H9 (cell line): ENCODE data around the gene TKTL1. TPM values are rescaled to one million over a fixed set of nuclear protein-coding genes. Genes with fewer than 3 reads are reported as not detected.

Experiments
- DNase-seq: peaks from one replicate; pipeline ENCODE4 v3.0.0-alpha.2; 2017
- H2AFZ ChIP-seq: one replicate; pipeline ENCODE4 v1.6.1; 2013; ENCODE audit warnings: mild to moderate bottlenecking, low read length, control low read depth, moderate library complexity
- H2AK5ac ChIP-seq: 2 replicates; pipeline ENCODE4 v1.6.1; 2013; ENCODE audit warnings: low read length, control low read depth, mixed read lengths; ENCODE audit not compliant: insufficient read length
- H2BK120ac ChIP-seq: one replicate; pipeline ENCODE4 v1.6.1; 2013; ENCODE audit warnings: low read depth, mild to moderate bottlenecking, low read length, control low read depth, inconsistent platforms; ENCODE audit not compliant: poor library complexity, severe bottlenecking
- H2BK12ac ChIP-seq: 2 replicates; pipeline ENCODE4 v1.6.1; 2013; ENCODE audit warnings: low read length, control low read depth, mixed read lengths, low read depth; ENCODE audit not compliant: insufficient read length
- H2BK15ac ChIP-seq: 2 replicates; pipeline ENCODE4 v1.6.1; 2013; ENCODE audit warnings: low read depth, low read length, control low read depth
- H2BK20ac ChIP-seq: one replicate; pipeline ENCODE4 v1.6.1; 2013; ENCODE audit warnings: low read depth, mild to moderate bottlenecking, low read length, control low read depth, inconsistent platforms; ENCODE audit not compliant: poor library complexity, severe bottlenecking
- H2BK5ac ChIP-seq: 2 replicates; pipeline ENCODE4 v1.6.1; 2013; ENCODE audit warnings: low read length, control low read depth, mixed read lengths; ENCODE audit not compliant: insufficient read length
- H3K14ac ChIP-seq: 2 replicates; pipeline ENCODE4 v1.6.1; 2013; ENCODE audit warnings: low read length, control low read depth; ENCODE audit not compliant: insufficient read depth
- H3K18ac ChIP-seq: 2 replicates; pipeline ENCODE4 v1.6.1; 2013; ENCODE audit warnings: low read depth, mild to moderate bottlenecking, mixed read lengths, low read length, control low read depth; ENCODE audit not compliant: insufficient read length
- H3K23ac ChIP-seq: 2 replicates; pipeline ENCODE4 v1.6.1; 2013; ENCODE audit warnings: low read length, control low read depth, mixed read lengths, low read depth; ENCODE audit not compliant: insufficient read length
- H3K23me2 ChIP-seq: 2 replicates; pipeline ENCODE4 v1.6.1; 2013; ENCODE audit warnings: low read depth, mild to moderate bottlenecking, mixed read lengths, low read length, control low read depth; ENCODE audit not compliant: insufficient read length, poor library complexity, severe bottlenecking
- H3K27ac ChIP-seq: 2 replicates; pipeline ENCODE4 v1.5.1; 2013; ENCODE audit warnings: low read length, control low read depth, mixed read lengths, low read depth; ENCODE audit not compliant: insufficient read length
- H3K27me3 ChIP-seq: 2 replicates; pipeline ENCODE4 v1.6.1; 2013; ENCODE audit warnings: low read length, control low read depth, inconsistent platforms; ENCODE audit not compliant: insufficient read depth
- H3K4ac ChIP-seq: 2 replicates; pipeline ENCODE4 v1.6.1; 2013; ENCODE audit warnings: low read depth, mild to moderate bottlenecking, control low read depth, inconsistent platforms, low read length, moderate library complexity
- H3K4me1 ChIP-seq: 2 replicates; pipeline ENCODE4 v1.6.1; 2013; ENCODE audit warnings: low read length, control low read depth, inconsistent platforms; ENCODE audit not compliant: insufficient read depth
- H3K4me2 ChIP-seq: 2 replicates; pipeline ENCODE4 v1.6.1; 2013; ENCODE audit warnings: low read length, control low read depth, mixed read lengths; ENCODE audit not compliant: insufficient read length, insufficient read depth
- H3K56ac ChIP-seq: 2 replicates; pipeline ENCODE4 v1.6.1; 2013; ENCODE audit warnings: low read depth, mild to moderate bottlenecking, mixed read lengths, low read length, control low read depth; ENCODE audit not compliant: insufficient read length
- H3K79me1 ChIP-seq: 2 replicates; pipeline ENCODE4 v1.6.1; 2013; ENCODE audit warnings: low read depth, mild to moderate bottlenecking, moderate library complexity, low read length, control low read depth, inconsistent platforms; ENCODE audit not compliant: insufficient read depth, poor library complexity, severe bottlenecking
- H3K79me2 ChIP-seq: 2 replicates; pipeline ENCODE4 v1.6.1; 2013; ENCODE audit warnings: low read length, control low read depth, inconsistent platforms; ENCODE audit not compliant: insufficient read depth
- H3K9ac ChIP-seq: 2 replicates; pipeline ENCODE4 v1.6.1; 2013; ENCODE audit warnings: low read length, control low read depth, mixed read lengths; ENCODE audit not compliant: insufficient read length; ENCODE audit errors: extremely low read depth
- H3K9me3 ChIP-seq: one replicate; pipeline ENCODE4 v1.6.1; 2013; ENCODE audit warnings: low read depth, low read length, inconsistent platforms; ENCODE audit not compliant: control insufficient read depth
- H3T11ph ChIP-seq: one replicate; pipeline ENCODE4 v1.6.1; 2013; ENCODE audit warnings: mild to moderate bottlenecking, low read length, control low read depth, inconsistent platforms
- H4K20me1 ChIP-seq: one replicate; pipeline ENCODE4 v1.6.1; 2013; ENCODE audit not compliant: control insufficient read depth, insufficient read length, insufficient read depth
- H4K5ac ChIP-seq: 2 replicates; pipeline ENCODE4 v1.6.1; 2013; ENCODE audit warnings: low read depth, mild to moderate bottlenecking, mixed read lengths, low read length, control low read depth; ENCODE audit not compliant: insufficient read length
- H4K8ac ChIP-seq: replicated peaks from 2 replicates; pipeline ENCODE4 v1.6.1; 2013; ENCODE audit warnings: low read length, control low read depth, mixed read lengths, low read depth; ENCODE audit not compliant: insufficient read length
- H4K91ac ChIP-seq: 2 replicates; pipeline ENCODE4 v1.6.1; 2013; ENCODE audit warnings: low read depth, mild to moderate bottlenecking, moderate library complexity, mixed read lengths, low read length, control low read depth; ENCODE audit not compliant: insufficient read length
- H3K27ac Mint-ChIP-seq, 3 experiments: 2 replicates in 2 of 3; 3 replicates in 1 of 3; pipeline ENCODE4 v1.8.0; 2020 to 2021; ENCODE audit warnings: mixed read lengths in 3 of 3, mild to moderate bottlenecking in 1 of 3, moderate library complexity in 1 of 3
- H3K27me3 Mint-ChIP-seq: 2 replicates; pipeline ENCODE4 v1.8.0; 2021; ENCODE audit warnings: low read depth, mild to moderate bottlenecking, moderate library complexity, mixed read lengths
- H3K36me3 Mint-ChIP-seq, 3 experiments: 2 replicates in 2 of 3; 3 replicates in 1 of 3; pipeline ENCODE4 v1.8.0; 2020 to 2021; ENCODE audit warnings: low read depth in 3 of 3, mixed read lengths in 3 of 3; ENCODE audit not compliant: insufficient read depth in 1 of 3
- H3K4me1 Mint-ChIP-seq, 2 experiments: 2 replicates each; pipeline ENCODE4 v1.8.0; 2020; ENCODE audit warnings: mixed read lengths in 2 of 2
- H3K4me3 Mint-ChIP-seq, 2 experiments: 2 replicates in 1 of 2; 3 replicates in 1 of 2; pipeline ENCODE4 v1.8.0; 2020 to 2021; ENCODE audit warnings: mild to moderate bottlenecking in 2 of 2, mixed read lengths in 2 of 2, moderate library complexity in 1 of 2
- H3K9me3 Mint-ChIP-seq, 2 experiments: 2 replicates in 1 of 2; 3 replicates in 1 of 2; pipeline ENCODE4 v1.8.0; 2020; ENCODE audit warnings: mild to moderate bottlenecking in 2 of 2, mixed read lengths in 2 of 2, moderate library complexity in 1 of 2
- CTCF ChIP-seq: fragments of 200-600 bp; sonication (generic); conservative IDR thresholded peaks from 3 replicates; pipeline ENCODE4 v1.8.0; 2021; ENCODE audit warnings: antibody characterized with exemption, mild to moderate bottlenecking
- WGBS: extraction: QIAGEN DNeasy Blood & Tissue Kit; methylation state at CpG from one replicate; pipeline ENCODE4 v1.1.7; 2013; ENCODE audit warnings: missing lambda C conversion rate, low lambda C conversion rate, mixed read lengths; ENCODE audit not compliant: insufficient read length; ENCODE audit errors: extremely low coverage; 5-methylcytosine and 5-hydroxymethylcytosine counted together
- total RNA-seq: library from RNA; stranded (reverse); gene quantifications from 2 replicates; pipeline ENCODE4 v1.2.1, GENCODE V29; 2021

TKTL1 gene
- total RNA-seq, 1 experiment from 2014 or later, result not detected

- H3K27me3 Mint-ChIP-seq, result peaks cover 36% of the 10 kb centered on the region
- Histone ChIP-seq H2BK20ac (no peak overlapping the region), H2BK120ac (no peak overlapping the region), H2AFZ (no peak overlapping the region), H4K91ac (no peak overlapping the region), H3K56ac (no peak overlapping the region), H3K27ac (no peak overlapping the region), H3T11ph (no peak overlapping the region), H2AK5ac (no peak overlapping the region), H2BK12ac (no peak overlapping the region), H3K4me2 (no peak overlapping the region), H4K8ac (no peak overlapping the region), H3K79me2 (no peaks in the 10 kb centered on the region), H4K5ac (no peak overlapping the region), H3K9ac (no peak overlapping the region), H4K20me1 (no peaks in the 10 kb centered on the region), H3K9me3 (peaks cover 50% of the 10 kb centered on the region), H3K23ac (no peak overlapping the region), H3K4me1 (no peaks in the 10 kb centered on the region), H3K14ac (no peak overlapping the region), H3K4ac (no peak overlapping the region), H3K18ac (no peak overlapping the region), H3K79me1 (no peaks in the 10 kb centered on the region), H3K23me2 (no peaks in the 10 kb centered on the region), H3K27me3 (no peaks in the 10 kb centered on the region), H2BK15ac (no peak overlapping the region), H2BK5ac (no peak overlapping the region)
- H3K9me3 Mint-ChIP-seq, result peaks cover 79 to 85% of the 10 kb centered on the region in 2 experiments
- peaks cover 4 to 6% of the 10 kb centered on the region in 2 experiments for H3K4me1 Mint-ChIP-seq
- peaks cover 0 to 2% (median 2%) of the 10 kb centered on the region in 3 experiments; a peak in 3 of 7 replicates for H3K36me3 Mint-ChIP-seq
- no peak overlapping the region for H3K4me3 Mint-ChIP-seq
- no peak for TF ChIP-seq CTCF
- no peak overlapping the region for H3K27ac Mint-ChIP-seq
- WGBS, result no CpG with 5 or more reads among the region's 10 CpGs
- no peak for DNase-seq
Measured at GRCh38 chrX:154329294-154329693, 33.7 kb downstream of the TKTL1 start.
